Fibroblast of upper back skin (primary cell): ENCODE data around the gene ALG3.

Experiments
- DNase-seq: peaks from one replicate; pipeline ENCODE4 v3.0.0-alpha.2; 2013

The ALG3 gene

DNA sequence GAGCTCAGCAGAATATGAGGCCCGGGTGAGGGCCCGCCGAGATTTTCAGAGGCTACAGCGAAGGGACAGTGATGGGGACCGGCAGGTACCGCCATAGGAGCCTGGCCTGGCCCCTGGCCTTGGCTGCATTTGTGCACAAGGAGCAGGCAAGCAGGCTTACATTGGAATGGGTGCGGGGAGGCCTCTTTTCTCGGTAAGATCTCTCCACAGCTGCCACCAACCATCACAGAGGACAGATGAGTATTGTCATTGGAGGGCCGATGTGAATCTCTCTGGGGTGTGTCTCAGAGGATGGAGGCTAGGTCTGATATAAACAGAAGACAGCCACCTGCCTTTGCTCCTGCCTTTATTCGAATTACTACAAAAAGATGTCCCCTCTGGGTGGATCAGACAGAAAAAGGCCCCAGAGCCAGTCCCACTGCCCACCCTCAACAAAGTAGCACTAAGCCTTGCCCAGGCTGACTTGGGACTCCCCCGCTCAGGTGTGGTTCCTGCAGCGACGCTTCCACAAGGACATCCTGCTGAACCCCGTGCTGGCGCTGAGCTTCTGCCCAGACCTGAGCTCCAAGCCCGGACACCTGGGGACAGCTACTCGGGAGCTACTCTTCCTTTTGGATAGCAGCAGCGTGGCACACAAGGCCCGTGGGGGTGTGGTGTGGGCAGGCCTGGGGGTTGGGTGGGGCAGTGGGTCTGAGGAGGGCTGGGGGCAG, 13.9 kb downstream of the ALG3 start:
- no peak for DNase-seq

DNA sequence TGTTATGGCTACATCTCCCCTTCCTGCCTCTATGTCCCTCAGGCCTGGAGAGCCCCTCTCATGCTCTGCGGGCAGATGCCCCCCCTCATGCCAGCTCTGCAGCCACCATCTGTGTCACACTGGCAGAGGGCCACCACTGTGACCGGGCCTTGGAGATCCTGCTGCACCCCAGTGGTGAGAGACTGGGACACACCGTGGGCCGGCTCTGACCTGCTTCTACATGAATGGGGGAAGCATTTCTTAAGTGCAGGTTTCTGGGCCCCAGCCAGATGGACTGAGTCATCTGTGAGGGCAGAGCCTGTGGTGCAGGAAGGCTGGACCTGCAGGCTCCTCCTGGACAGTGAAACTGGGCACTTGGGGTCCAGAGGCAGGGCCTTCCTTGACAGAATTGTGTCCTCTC, 14.5 kb downstream of the ALG3 start:
- peak; percentile 65 for DNase-seq

DNA sequence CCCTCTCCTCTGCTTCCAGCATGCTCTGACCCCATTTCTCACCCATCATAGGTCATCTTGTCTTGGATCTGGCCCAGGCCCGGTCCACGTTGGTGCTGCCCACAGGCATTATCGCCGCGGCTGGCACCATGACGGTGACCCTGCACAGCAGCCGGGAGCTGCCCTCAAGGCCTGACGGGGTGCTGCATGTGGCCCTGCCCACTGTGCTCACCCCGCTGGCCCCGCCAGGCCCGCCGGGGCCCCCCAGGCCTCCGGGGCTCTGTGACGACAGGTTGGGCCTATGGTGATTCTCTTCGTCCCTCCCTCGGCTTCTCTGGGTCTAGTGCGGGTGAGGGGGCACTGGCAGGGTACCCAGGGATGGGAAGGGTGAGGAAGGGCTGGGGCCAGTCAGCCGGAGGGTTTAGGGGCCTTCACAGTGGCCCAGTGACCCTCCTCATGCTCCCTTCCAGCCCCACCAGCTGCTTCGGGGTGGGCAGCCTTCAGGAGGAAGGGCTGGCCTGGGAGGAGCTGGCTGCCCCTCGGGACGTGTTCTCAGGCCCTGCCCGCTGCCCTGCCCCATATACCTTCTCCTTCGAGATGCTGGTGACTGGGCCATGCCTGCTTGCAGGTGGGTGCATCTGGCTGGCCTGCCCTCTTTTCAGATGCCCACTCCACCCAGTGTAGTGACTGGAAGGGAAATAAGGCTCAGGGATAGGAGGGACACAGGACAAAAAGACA, 15.5 kb downstream of the ALG3 start:
- no peak for DNase-seq

DNA sequence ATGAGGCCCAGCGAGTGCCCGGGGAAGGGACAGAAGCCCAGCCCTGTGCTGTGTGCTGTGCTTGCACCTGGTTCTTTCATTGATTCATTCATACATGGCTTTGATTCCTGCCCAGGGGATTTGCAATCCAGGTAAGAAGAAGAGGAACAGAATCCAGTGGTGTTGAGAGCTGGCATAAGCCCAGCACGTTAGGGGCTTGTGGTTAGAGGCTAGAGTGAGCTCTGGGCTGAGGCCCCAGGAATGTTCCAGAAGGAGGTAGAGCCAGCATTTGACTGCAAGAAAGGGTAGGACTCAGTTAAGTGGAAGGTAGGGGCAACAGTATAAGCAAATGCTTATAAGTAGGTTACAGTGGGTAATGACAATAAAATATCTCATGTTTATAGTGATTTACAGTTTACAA, 17.1 kb downstream of the ALG3 start:
- DNase-seq = no peak

DNA sequence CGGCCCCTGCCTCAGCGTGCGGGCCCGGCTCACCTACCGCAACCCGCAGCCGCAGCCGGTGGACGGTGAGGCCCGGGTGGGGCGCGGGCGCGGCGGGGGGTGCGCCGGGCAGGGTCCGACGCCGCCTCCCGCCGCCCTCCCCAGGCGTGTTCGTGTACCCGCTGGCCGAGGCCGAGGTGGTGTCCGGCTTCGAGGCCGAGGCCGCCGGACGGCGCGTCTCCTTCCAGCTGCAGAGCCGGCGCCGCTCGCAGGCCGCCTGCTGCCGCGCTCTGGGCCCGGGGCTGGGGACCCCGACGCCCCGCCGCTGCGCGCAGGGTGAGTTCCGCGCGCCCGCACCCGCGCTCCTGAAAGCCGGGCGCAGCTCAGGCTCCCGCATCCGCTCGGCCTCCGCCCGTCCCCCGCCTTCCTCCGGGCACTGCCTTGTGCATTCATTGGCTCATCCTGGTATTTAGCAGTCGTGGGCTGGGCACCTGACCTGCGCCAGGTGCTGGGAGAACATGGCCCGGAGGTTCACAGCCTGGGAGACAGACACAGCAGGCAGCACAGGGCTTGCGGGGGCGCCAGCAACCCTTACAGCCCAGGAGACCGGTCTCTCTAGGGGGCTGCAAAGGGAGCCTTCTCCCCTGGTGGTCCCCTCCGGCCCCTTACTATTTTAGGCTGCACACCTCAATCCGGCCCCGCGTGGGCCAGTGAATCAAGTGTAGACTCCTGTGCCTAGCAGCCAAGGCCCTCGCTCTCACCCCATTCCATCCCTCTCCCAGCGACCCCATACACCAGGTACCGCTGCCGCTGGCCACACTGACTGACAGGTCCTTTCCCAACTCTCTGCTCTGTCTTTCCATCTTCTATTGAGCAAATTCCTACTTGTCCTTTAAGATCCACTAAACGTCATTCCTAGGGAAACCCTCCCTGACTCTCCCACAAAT, 17.9 kb downstream of the ALG3 start:
- DNase-seq = no peak

DNA sequence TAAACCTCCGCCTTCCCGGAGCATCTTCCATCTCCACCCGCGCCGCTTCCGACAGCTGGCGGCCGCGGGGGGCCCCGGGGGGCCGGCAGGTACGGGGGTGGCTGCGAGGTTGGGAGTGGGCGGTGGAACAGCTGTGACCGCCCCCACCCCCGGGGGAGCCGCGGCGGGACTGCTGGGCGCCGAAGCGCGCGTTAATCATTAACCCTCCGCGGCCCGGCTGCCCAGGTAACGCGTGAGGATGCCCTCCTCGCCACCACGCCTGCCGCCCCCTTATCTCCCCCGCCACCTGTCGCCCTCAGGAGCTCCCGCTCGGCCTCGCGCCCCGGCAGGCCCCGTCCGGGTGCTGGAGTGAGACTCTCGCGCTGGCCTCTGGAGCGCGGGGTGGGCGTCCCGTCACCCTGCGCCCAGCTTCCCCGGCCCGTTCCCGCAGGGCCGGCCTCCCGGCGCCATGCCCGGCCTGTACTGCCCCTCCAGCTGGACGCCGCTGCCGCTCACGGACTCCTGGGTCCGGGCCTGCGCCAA, 18.6 kb downstream of the ALG3 start:
- DNase-seq = no peak

DNA sequence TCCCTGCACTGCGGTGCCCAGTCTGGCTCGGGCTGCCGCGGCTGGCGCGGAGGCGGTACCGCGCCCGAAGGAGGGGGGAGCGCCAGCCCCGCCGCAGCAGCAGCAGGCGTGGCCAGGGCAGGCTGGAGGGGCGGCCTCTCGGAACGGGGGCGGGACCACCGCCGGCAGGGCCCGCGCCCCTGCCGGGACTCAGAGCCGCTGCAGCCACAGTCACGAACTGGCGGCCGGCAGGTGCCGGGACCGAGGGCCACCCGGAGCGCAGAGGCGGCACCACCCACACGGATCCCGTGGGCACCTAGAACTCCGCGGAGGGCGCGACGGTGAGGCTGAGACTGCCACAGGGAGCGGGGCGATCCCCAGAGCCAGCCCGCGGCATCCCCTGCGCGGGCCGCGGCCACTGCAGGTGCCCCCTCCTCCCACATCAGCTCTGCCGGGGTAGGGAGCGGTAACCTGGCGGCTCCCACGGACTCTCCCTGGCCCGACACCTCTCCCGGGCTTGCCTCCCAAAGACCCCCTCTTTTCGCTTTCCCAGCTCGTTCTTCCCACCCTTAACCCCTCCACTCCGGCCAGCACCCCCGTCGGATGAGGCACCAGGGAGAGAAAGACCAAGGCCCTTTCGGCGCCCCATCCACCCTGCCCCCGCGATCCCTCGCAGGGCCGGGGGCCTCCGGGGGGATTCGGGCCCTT, 19.2 kb downstream of the ALG3 start, which contains the start of gene VWA5B2:
Gene VWA5B2, plus strand, starts transcription at position 192 of the 687 bp plus-strand sequence. CDS start 944 bp downstream, outside the sequence.
- peak; percentile 22 for DNase-seq

DNA sequence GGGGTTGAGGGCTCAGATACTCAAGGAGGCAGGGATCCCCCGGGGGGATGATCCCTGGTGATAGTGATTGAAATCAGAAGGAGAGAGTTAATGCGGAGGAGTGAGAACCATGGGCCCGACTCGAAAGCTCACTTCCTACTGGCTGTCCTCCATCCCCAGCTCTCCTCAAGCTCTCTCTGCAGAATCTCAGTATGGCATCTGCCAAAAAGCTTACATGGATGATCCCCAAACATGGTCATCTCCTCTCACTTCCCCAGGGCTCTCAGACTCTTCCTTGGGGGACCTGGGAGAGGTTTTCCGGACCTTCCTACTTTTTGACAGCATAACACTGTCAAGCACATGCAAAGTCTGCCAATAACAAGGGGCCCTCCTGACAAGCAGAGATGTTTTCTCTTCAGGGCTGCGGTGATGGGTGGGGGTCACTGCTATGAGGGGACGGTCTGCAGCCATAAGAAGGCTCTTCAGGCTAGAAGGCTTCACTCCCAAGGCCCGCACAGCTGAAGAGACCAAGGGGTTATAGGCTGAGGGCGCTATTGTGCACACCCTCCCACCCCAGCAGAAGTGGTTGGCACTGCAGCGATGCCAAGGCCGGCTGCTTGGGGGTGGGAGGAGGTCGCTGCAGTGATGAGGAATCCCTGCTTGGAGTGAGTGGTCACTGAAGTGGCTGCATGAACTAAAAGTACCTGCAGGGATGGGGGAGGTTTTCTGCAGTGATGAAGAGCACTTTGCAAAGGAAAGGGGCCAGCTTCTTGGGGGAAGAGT, 20.2 kb downstream of the ALG3 start:
- DNase-seq = no peak

DNA sequence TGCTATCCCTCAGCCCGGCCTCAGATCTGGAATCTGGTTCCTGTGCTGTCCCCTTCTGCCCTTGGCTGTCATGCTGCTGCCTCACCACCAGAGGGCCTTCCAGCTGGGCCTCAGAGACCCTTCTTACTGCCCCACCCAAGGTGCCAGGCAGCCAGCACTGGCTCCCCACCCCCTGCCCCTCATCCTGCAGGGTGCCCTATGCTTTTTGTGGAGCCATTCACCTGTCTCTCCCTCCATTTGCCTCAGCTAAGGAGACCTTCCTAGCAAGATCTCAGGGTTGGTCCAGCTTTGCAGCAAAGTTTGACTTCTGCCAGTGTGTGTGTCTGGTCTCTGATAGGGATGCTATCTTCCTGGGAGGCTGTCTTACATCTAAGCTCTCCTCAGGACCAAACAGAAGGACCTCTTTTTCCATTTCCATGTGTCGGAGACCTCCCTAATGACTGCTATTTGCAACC, 21.3 kb downstream of the ALG3 start:
- DNase-seq = peak; percentile 18

DNA sequence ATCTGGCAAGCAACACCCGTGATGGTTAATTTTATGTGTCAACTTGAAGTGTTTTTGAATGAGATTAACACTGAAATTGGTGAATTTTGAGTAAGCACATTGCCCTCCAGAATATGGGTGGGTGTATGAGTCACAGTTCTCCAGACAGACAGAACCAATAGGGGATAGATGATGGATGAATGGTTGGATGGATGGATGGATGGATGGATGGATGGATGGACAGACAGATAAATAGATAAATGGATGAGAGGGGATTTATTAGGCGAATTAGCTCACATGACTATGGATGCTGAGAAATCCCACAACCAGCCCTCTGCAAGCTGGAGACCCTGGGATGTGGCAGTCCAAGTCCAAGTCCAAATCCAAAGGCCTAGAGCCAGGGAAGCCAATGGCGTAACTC, 24.8 kb downstream of the ALG3 start:
- DNase-seq = no peak

DNA sequence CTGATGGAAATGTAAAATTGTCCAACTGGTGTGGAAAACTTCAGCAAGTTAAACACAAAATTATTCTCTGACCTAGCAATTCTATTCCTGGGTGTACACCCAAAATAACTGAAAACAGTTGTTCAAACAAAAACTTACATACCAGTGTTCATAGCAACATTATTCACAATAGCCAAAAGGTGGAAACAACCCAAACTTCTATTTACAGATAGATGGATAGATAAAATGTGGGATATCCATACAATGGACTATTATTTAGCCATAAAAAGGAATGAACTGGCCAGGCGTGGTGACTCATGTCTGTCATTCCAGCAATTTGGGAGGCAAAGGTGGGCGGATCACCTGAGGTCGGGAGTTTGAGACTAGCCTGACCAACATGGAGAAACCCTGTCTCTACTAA, 26.2 kb downstream of the ALG3 start:
- DNase-seq = no peak

DNA sequence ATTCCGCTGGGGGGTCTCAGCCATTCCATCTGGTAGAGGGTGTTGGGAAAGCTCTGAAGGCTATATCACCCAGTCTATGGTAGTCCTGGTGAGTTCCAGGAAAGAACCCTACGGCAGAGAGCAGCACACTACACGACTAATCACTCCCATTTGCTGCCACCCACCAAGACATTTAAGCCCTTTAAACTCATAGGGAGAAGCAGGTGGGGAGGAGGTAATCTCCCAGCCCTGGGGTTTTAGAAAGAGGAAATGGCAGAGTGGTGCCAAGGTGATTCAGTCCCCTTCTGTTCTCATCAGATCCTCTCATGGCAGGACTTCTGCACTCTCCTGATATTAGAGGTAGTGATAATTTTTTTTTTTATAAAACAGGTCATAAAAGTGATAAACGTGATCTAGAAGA, 29.9 kb downstream of the ALG3 start:
- no peak for DNase-seq

DNA sequence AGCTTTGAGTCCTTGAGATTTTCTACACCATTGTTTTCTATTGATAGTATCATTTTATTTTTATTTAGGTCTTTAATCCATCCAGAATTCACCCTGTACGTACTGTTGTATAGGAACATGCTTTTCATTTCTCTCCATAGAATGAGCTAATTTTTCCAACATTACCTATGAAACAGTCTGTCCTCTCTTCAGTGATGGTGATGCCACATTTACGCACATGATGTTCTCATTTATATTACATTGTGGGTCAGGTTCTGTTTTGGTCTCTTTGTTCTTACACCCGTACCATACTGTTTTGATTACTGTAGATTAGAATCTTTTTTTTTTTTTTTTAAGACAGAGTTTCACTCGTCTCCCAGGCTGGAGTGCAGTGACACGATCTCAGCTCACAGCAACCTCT, 37.0 kb downstream of the ALG3 start:
- no peak for DNase-seq

DNA sequence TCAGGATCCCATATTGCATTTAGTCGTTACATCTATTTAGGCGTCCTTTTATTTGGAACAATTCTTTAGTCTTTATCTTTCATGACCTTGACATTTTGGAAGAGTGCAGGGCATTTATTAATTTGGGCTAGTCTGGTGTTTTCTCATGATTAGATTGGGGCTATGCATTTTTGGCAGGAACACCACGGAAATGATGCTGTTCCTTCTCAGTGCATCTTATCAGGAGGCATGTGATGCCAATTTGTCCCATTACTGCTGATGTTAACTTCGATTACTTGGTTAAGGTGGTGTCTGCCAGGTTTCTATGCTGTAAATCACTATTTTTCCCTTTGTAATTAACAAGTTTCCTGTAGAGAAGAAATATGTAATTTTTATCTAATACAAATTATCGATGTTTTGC, 37.5 kb downstream of the ALG3 start:
- no peak for DNase-seq

DNA sequence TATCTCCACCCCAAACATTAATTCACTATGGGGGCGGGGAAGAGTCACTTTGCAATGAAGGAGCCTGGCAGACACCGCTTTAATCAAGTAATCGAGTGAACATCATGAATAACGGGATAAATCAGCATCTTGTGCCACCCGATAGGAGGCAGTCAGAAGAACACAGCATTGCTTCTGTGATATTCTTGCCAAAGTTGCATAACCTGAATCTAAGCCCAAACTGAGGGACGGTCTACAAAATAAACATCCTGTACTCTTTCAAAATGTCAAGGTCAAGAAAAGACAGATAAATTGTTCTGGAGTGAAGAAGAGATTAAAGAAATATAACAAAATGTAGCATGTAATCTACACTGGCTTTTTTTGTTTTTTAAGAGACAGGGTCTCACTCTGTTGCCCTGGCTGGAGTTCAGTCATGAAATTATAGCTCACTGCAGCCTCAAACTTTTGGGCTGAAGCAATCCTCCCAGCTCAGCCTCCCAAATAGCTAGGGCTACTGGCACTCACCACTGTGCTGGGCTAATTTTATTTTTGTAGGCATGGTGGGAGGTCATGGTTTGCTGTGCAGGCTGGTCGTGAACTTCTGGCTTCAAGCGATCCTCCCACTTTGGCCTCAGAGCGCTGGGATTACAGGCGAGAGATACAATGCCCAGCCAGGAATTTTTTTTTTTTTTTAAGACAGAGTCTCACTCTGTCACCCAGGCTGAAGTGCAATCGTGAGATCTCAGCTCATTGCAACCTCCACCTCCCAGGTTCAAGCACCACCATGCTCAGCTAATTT, 39.4 kb downstream of the ALG3 start:
- DNase-seq = no peak

DNA sequence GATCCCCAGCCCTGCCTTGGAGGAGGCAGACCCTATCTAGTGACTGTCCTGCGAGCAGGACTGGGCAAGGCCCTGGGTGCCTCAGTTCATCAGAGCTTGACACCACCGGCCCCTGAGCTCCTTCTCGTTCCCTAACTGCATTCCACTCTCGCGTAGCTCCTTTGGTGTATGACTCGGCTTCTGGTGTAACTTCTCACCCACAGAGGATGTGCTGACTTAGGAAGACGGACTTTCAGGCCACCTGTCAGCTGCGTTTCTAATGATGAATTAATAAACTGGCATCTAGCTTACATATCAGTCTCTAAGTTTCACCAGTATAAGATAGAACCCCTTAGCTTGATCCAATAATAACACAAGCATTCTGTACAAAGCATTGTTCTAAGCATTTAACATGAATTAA, 45.2 kb downstream of the ALG3 start:
- no peak for DNase-seq

DNA sequence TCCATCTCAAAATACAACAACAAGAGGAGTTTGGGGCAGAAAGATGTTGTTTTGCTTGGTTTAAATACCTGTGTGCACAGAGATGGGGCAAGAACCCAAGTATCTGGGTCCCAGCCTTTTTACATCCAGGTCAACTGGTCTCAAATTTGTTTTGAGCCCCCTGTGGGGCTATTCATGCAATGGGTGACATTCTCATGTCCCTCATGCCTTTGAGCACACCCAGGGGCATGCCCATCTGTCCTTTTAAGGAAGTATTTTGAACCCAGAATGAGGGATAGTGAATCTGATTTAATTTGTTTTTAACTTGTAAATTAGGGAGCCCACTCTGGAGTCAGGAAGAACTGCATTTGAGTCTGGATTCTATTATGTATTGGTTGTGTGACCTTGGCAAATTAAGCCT, 47.9 kb downstream of the ALG3 start:
- no peak for DNase-seq

DNA sequence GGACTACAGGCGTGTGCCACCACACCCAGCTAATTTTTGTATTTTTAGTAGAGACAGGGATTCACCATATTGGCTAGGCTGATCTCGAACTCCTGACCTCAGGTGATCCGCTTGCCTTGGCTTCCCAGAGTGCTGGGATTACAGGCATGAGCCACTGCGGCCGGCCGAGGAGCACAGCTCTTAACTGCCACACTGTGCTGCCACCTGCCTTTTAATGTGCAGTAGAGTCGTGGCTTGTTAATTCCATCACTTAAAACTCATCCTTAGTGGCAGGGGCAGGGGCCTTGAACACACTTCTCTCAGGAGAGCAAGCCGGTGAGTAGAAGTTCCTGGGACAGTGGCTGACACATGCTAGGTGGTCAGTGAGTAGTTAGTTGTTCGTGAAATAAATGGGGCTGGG, 50.3 kb downstream of the ALG3 start:
- no peak for DNase-seq

DNA sequence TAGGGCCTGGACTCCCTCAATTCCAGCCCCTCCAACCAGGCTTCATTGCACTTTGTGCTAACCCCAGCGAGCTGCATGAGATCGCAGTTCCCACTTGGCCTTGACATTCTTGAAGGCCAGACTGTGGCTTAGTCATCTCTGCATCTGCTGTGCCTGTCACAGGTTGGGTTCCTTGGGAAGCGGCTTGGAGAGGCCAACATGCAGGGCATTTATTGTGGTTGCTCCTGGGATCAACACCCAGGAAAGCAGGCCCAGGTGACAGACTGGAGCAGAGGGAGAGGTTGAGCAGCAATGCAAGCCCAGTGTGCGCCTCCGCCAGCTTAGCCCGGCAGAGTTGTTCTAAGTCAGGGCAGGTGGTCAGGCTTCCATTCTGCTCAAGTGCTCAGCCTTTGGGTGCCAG, 52.2 kb downstream of the ALG3 start:
- DNase-seq = no peak

DNA sequence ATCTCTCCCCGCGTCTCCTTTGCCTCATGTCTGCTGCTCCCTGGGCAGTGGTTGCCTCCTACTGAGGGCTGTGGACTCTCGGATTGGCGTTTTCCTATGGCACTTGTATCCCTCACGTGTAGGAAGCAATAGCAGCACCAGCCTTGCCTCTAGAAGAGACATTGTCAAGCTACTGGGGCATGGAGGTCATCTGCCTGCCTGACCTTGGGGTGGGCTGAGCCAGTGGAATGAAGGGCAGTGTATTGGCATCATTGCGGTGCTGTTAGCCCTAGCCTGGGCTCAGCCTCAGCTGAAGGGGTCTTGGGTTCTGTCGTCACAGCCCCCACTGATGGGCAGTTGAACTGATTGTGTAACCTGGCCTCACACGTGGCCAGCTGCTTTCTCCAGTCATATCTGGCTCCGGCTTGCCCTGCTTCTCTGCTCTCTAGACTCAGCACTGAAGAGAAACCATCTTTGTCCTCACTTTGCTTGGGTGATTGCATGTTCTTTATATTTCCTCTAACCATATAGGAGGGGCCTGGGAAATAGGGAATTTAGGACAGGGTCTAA, 54.7 kb downstream of the ALG3 start:
- no peak for DNase-seq

DNA sequence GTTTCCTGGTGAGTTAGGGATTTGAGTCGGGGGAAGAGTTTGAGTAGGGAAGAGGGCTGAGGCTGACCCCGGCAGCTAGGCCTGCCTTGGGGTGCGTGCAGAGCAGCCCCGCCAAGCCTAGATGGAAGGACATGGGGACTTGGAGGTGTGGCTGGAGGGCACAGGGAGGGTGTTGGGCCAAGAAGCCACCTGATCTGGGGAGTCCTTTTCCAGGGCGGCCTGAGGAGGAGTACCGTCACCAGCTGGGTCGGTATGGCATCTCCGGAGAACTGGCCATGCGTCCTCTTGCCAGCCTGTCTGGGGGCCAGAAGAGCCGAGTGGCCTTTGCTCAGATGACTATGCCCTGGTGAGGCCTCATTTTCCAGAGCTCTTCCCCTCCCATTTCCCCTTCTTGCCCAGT, 55.9 kb downstream of the ALG3 start:
- DNase-seq = no peak
